ENCODE data around the gene PPARA. TPM values are rescaled to one million over a fixed set of nuclear protein-coding genes. Genes with fewer than 3 reads are reported as not detected.
"Not testable (repeated sequence)": the region's sequence is repeated elsewhere in the genome, so short reads cannot be mapped to it uniquely, and the experiment has no call there.

Gene PPARA
- polyA plus RNA-seq, 1 experiment = 10.3 TPM

DNA sequence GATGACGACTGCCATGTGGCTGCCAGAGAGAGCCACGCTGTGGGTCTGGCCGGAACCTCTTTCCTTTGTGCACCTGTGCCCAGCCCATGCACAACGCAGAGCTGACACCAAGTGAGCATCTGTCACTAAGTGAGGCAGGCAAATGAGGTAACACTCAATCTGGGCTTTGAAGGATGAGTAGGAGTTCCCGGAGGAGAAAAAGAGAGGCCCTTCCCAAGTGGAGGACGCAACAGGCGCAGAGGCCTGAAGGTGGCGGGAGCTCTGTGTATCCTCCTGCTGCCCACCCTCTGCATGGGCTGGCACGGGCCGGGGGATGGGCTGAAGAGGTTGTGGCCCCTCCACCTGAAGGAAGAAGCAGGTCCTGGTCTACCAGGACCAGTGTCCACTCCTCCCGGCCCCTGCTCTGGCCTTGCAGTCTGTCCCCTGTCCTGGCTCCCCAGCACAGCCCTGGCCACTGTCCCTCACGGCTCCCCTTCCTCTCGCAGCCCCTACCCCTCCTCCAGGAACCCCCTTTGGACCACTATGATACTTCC, 23.4 kb upstream of the PPARA start:
- no peaks in the 10 kb centered on the region for H3K36me3 ChIP-seq (ENCODE audit: control insufficient read depth, insufficient read depth, low read length)
- no peak overlapping the region for H3K4me3 ChIP-seq (ENCODE audit: low read depth, low read length)
- TF ChIP-seq CTCF (IDR thresholded peaks at IDR 0.05; ENCODE audit: insufficient read depth, low read depth, low read length) = no peak
- no peak for DNase-seq (ENCODE audit: low read depth)
- no peaks in the 10 kb centered on the region for H3K27me3 ChIP-seq (ENCODE audit: control insufficient read depth, insufficient read depth, low read length)
- POLR2A ChIA-PET = no interaction called here
- CTCF ChIA-PET = interaction anchor here (12.2 kb wide), 1 partner anchor 188 kb away, joined by 183 read pairs; no protein-coding TSS in a partner anchor

GRCh38 chr22:46127556-46127955, 22.8 kb upstream of the PPARA start:
- CTCF ChIA-PET = interaction anchor here (0.6 to 12.2 kb wide), 2 partner anchors 188 to 196 kb away, joined by 3 to 183 read pairs; no protein-coding TSS in a partner anchor
- no peak for DNase-seq (ENCODE audit: low read depth)
- Histone ChIP-seq H3K4me3 (ENCODE audit: low read depth, low read length) (no peak overlapping the region), H3K36me3 (ENCODE audit: control insufficient read depth, insufficient read depth, low read length) (no peaks in the 10 kb centered on the region), H3K27me3 (ENCODE audit: control insufficient read depth, insufficient read depth, low read length) (no peaks in the 10 kb centered on the region)
- POLR2A ChIA-PET = no interaction called here
- no peak for TF ChIP-seq CTCF (IDR thresholded peaks at IDR 0.05; ENCODE audit: insufficient read depth, low read depth, low read length)

GRCh38 chr22:46128606-46129005, 21.7 kb upstream of the PPARA start:
- CTCF ChIA-PET = no interaction called here
- TF ChIP-seq CTCF (IDR thresholded peaks at IDR 0.05; ENCODE audit: insufficient read depth, low read depth, low read length) = no peak
- Histone ChIP-seq H3K4me3 (ENCODE audit: low read depth, low read length) (no peak overlapping the region), H3K27me3 (ENCODE audit: control insufficient read depth, insufficient read depth, low read length) (no peaks in the 10 kb centered on the region), H3K36me3 (ENCODE audit: control insufficient read depth, insufficient read depth, low read length) (no peaks in the 10 kb centered on the region)
- POLR2A ChIA-PET = no interaction called here
- DNase-seq (ENCODE audit: low read depth) = no peak

GRCh38 chr22:46129390-46130041, 20.8 kb upstream of the PPARA start:
- Histone ChIP-seq H3K36me3 (ENCODE audit: control insufficient read depth, insufficient read depth, low read length) (no peaks in the 10 kb centered on the region), H3K27me3 (ENCODE audit: control insufficient read depth, insufficient read depth, low read length) (no peaks in the 10 kb centered on the region), H3K4me3 (ENCODE audit: low read depth, low read length) (no peak overlapping the region)
- TF ChIP-seq CTCF (IDR thresholded peaks at IDR 0.05; ENCODE audit: insufficient read depth, low read depth, low read length) = no peak
- ChIA-PET CTCF (no interaction called here), POLR2A (no interaction called here)
- DNase-seq (ENCODE audit: low read depth) = no peak

DNA sequence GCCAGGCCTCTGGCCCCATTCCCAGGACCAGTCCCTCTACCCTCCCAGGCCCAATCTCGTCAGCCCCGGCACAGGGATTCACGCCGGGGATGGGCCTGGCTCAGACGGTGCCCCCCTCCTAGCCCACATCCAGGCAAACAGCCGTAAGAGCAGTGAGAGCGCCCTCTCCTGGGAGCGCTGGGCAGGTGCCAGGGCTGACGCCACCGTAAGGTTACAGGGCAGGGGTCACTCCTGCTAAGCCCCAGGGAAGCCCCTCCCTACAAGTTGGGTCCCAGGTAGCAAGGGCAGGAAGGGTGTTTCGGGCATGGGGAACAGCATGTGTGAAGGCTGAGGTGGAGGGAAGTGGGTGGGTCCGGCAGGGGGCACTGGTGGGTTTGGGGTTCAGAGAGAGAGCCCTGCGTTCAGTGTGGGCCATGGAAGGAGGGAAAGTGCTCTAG, 19.2 kb upstream of the PPARA start:
- H3K4me3 ChIP-seq (ENCODE audit: low read depth, low read length) = no peak overlapping the region
- TF ChIP-seq CTCF (IDR thresholded peaks at IDR 0.05; ENCODE audit: insufficient read depth, low read depth, low read length) = peak; percentile 38
- H3K27me3 ChIP-seq (ENCODE audit: control insufficient read depth, insufficient read depth, low read length) = no peaks in the 10 kb centered on the region
- ChIA-PET CTCF (no interaction called here), POLR2A (no interaction called here)
- DNase-seq (ENCODE audit: low read depth) = no peak
- no peaks in the 10 kb centered on the region for H3K36me3 ChIP-seq (ENCODE audit: control insufficient read depth, insufficient read depth, low read length)

DNA sequence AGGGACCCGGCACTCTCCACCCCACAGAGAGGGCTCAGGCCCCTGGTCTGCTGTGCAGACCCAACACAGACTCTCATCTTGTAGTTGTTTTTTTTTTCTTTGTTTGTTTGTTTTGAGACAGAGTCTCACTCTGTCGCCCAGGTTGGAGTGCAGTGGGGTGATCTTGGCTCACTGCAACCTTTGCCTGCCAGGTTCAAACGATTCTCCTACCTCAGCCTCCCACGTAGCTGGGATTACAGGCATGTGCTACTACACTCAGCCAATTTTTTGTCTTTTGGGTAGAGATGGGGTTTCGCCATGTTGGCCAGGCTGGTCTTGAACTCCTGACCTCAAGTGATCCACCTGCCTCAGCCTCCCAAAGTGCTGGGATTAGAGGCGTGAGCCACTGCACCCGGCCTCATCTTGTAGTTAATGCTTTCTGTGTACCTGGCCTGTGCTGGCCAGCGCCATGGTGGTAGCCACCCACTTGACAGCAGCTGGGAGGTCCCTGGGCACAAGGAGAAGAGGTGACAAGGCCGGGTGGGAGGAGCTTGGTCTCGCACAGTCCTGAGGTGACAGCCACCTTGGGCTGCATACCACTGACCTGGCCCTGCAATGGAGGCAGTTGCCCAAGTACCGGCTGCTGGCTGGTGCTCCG, 18.0 kb upstream of the PPARA start:
- H3K4me3 ChIP-seq (ENCODE audit: low read depth, low read length); DNase-seq (ENCODE audit: low read depth); H3K27me3 ChIP-seq (ENCODE audit: control insufficient read depth, insufficient read depth, low read length); H3K36me3 ChIP-seq (ENCODE audit: control insufficient read depth, insufficient read depth, low read length): not testable (repeated sequence)
- ChIA-PET CTCF (interaction anchor here (0.6 to 2.6 kb wide), 3 partner anchors 10 to 742 kb away, joined by 3 to 11 read pairs (median 5); no protein-coding TSS in a partner anchor), POLR2A (interaction anchor here (0.6 kb wide), 1 partner anchor 1197 kb away, joined by 3 read pairs; no protein-coding TSS in a partner anchor)
